Lung (tissue), 12 donors: ENCODE results near the gene CNPY4. TPM values are rescaled to one million over a fixed set of nuclear protein-coding genes. Genes with fewer than 3 reads are reported as not detected.

Experiments
- ATAC-seq: fragments of 200-7000 bp; cut with Tn5 transposase; one replicate; pipeline ENCODE4 v1.9.1; 2020; ENCODE audit warnings: moderate number of reproducible peaks; ENCODE audit not compliant: insufficient read depth, low FRiP score
- DNase-seq, 3 donors: peaks; one replicate each; pipeline ENCODE4 v3.0.0-alpha.2; 2013 to 2017
- H3K27ac ChIP-seq, 2 donors: one replicate each; pipeline ENCODE4 v1.5.1; 2013; ENCODE audit warnings: mild to moderate bottlenecking in 2 of 2, moderate library complexity in 2 of 2, control low read depth in 1 of 2, inconsistent platforms in 1 of 2, low read depth in 1 of 2, low read length in 1 of 2
- H3K27me3 ChIP-seq, 3 donors: one replicate each; pipeline ENCODE4 v1.5.1; 2013; ENCODE audit warnings: low read length in 2 of 3; ENCODE audit not compliant: control insufficient read depth in 3 of 3, insufficient read depth in 3 of 3
- H3K36me3 ChIP-seq, 4 donors: one replicate each; pipeline ENCODE4 v1.5.1; 2013; ENCODE audit warnings: low read length in 4 of 4, mild to moderate bottlenecking in 1 of 4, moderate library complexity in 1 of 4; ENCODE audit not compliant: control insufficient read depth in 4 of 4, insufficient read depth in 4 of 4
- H3K4me1 ChIP-seq, 5 donors: one replicate each; pipeline ENCODE4 v1.5.1; 2013; ENCODE audit warnings: low read length in 5 of 5, mild to moderate bottlenecking in 2 of 5, moderate library complexity in 1 of 5; ENCODE audit not compliant: control insufficient read depth in 5 of 5, insufficient read depth in 5 of 5
- H3K4me3 ChIP-seq: one replicate; pipeline ENCODE4 v1.5.1; 2013; ENCODE audit warnings: mild to moderate bottlenecking, control low read depth, moderate library complexity
- H3K9ac ChIP-seq, 2 donors: one replicate each; pipeline ENCODE4 v1.5.1; 2013; ENCODE audit warnings: low read length in 2 of 2, control low read depth in 1 of 2; ENCODE audit not compliant: insufficient read depth in 1 of 2
- H3K9me3 ChIP-seq, 4 donors: one replicate each; pipeline ENCODE4 v1.5.1; 2013; ENCODE audit warnings: low read length in 3 of 4, mild to moderate bottlenecking in 1 of 4, moderate library complexity in 1 of 4; ENCODE audit not compliant: control insufficient read depth in 4 of 4, insufficient read depth in 3 of 4
- CTCF ChIP-seq: IDR thresholded peaks from 2 replicates; pipeline ENCODE4 v1.5.1; 2012; ENCODE audit warnings: mild to moderate bottlenecking; ENCODE audit errors: control extremely low read depth, extremely low read depth
- WGBS, 2 donors: extraction: QIAGEN DNeasy Blood & Tissue Kit; methylation state at CpG; one replicate each; pipeline ENCODE4 v1.1.7; 2013; 5-methylcytosine and 5-hydroxymethylcytosine counted together
- polyA plus RNA-seq, 2 donors: library from polyadenylated mRNA; stranded (reverse); fragments of 200-250 nt; gene quantifications; one replicate each; pipeline ENCODE4 v1.2.1, GENCODE V29; 2013
- total RNA-seq, 2 donors: library from RNA; depleted of rRNA in 1 of 2; stranded (reverse); fragments of >200 nt in 1 of 2; gene quantifications; one replicate each; pipeline ENCODE4 v1.2.1, GENCODE V29; 2014 to 2021
- donor health status: control.
- donor health status: control.
- donor health status: Bipolar disorder and iron deficiency.
- donor health status: healthy.
- donor health status: DM: yes; HTN: yes; CAD: no.

Gene CNPY4
- total and polyA plus RNA-seq, 4 donors = 9.8 to 18.6 (median 11.2) TPM

GRCh38 chr7:100118388-100119071, 904 bp upstream of the CNPY4 start:
- H3K4me3 ChIP-seq = peak overlapping the region; percentile 86
- no peaks in the 10 kb centered on the region for H3K27me3 ChIP-seq
- no peak for TF ChIP-seq CTCF
- DNase-seq = no peak
- peaks cover 0 to 14% (median 7%) of the 10 kb centered on the region in 5 donors for H3K4me1 ChIP-seq
- peak overlapping the region; percentile 69 to 95 for H3K9ac ChIP-seq
- H3K27ac ChIP-seq = peak overlapping the region; percentile 64 to 75
- H3K9me3 ChIP-seq = no peaks in the 10 kb centered on the region
- no peak for ATAC-seq
- 22 to 25% methylated on average over 18 of the region's 18 CpGs for WGBS, 2 donors
- H3K36me3 ChIP-seq = peaks cover 0 to 14% (median 5%) of the 10 kb centered on the region in 4 donors

GRCh38 chr7:100119970-100120732, 717 bp downstream of the CNPY4 start:
- H3K36me3 ChIP-seq = peaks cover 0 to 11% (median 1%) of the 10 kb centered on the region in 4 donors
- H3K27me3 ChIP-seq = no peaks in the 10 kb centered on the region
- TF ChIP-seq CTCF = no peak
- no peaks in the 10 kb centered on the region for H3K9me3 ChIP-seq
- peaks cover 0 to 14% (median 9%) of the 10 kb centered on the region in 5 donors for H3K4me1 ChIP-seq
- DNase-seq = peak; percentile 81 to 90 (median 83)
- H3K9ac ChIP-seq = peak overlapping the region in 1 of 2 donors; percentile 67
- 24 to 34% methylated on average over 19 of the region's 19 CpGs for WGBS, 2 donors
- peak overlapping the region; percentile 41 for H3K4me3 ChIP-seq
- ATAC-seq = peak; percentile 24
- H3K27ac ChIP-seq = peak overlapping the region; percentile 75

GRCh38 chr7:100120733-100121036, 1.3 kb downstream of the CNPY4 start:
- DNase-seq (no peak), ATAC-seq (no peak)
- Histone ChIP-seq H3K27me3 (no peaks in the 10 kb centered on the region), H3K9me3 (no peaks in the 10 kb centered on the region), H3K4me3 (no peak overlapping the region), H3K36me3 (peaks cover 0 to 11% (median 1%) of the 10 kb centered on the region in 4 donors), H3K4me1 (peaks cover 0 to 14% (median 9%) of the 10 kb centered on the region in 5 donors), H3K9ac (no peak overlapping the region), H3K27ac (no peak overlapping the region)
- WGBS, 2 donors = 39 to 55% methylated on average over 1 of the region's 1 CpG
- no peak for TF ChIP-seq CTCF
